Measurements from ENCODE around the gene FBXO48. TPM values are rescaled to one million over a fixed set of nuclear protein-coding genes. Genes with fewer than 3 reads are reported as not detected.

Gene FBXO48
- total RNA-seq = 1 to 10 TPM in 2 of 4 donors, under 1 TPM in 2; 0.63 to 1.8 (median 1.0) TPM

- Histone ChIP-seq H3K27ac (peak within 1 kb of the TSS; percentile 52 to 79 (median 71)), H3K36me3 (no peaks in the 10 kb centered on the region), H3K4me3 (replicated peaks in 1 of 3) (peak within 1 kb of the TSS; percentile 67 to 95 (median 81)), H3K27me3 (no peaks in the 10 kb centered on the region), H3K4me1 (peaks cover 5 to 9% of the 10 kb centered on the region in 2 donors), H3K9me3 (no peaks in the 10 kb centered on the region)
- DNase-seq = peak; percentile 98 to 99
- TF ChIP-seq POLR2A (IDR thresholded peaks at IDR 0.05) = peak in 1 of 2 donors; percentile 72
- no peak for TF ChIP-seq CTCF (IDR thresholded peaks at IDR 0.05)
- WGBS, 2 donors = 0 to 2% methylated on average over 36 to 58 of the region's 82 CpGs
- intact Hi-C loops (cut with DNase I) = loop anchor here (10.0 kb wide), 2 partner anchors 247 to 457 kb away; no protein-coding TSS in a partner anchor
Observed at GRCh38 chr2:68467077-68467960, at the start of gene FBXO48, which contains the start of gene APLF. Gene FBXO48, minus strand, starts transcription at chr2:68467294. Its CDS starts 2,149 bp downstream, at chr2:68465145. Gene APLF, plus strand, starts transcription at chr2:68467585. Its CDS starts 147 bp downstream, at chr2:68467732.

- H3K9me3 ChIP-seq = no peaks in the 10 kb centered on the region
- H3K27me3 ChIP-seq = no peaks in the 10 kb centered on the region
- no peaks in the 10 kb centered on the region for H3K36me3 ChIP-seq
- TF ChIP-seq POLR2A (IDR thresholded peaks at IDR 0.05) = no peak
- TF ChIP-seq CTCF (IDR thresholded peaks at IDR 0.05) = no peak
- 84 to 93% methylated on average over 5 of the region's 5 CpGs for WGBS, 2 donors
- intact Hi-C loops (cut with DNase I) = no loop called here
- no peaks in the 10 kb centered on the region for H3K4me1 ChIP-seq
- no peak for DNase-seq
- no peak overlapping the region for H3K4me3 ChIP-seq (replicated peaks in 1 of 3)
- no peak overlapping the region for H3K27ac ChIP-seq
Observed at GRCh38 chr2:68516051-68516955, 49.2 kb upstream of the FBXO48 start.

- WGBS, 2 donors = 63 to 76% methylated on average over 2 of the region's 2 CpGs
- no peak overlapping the region for H3K27ac ChIP-seq
- DNase-seq = no peak
- no peak overlapping the region for H3K4me3 ChIP-seq (replicated peaks in 1 of 3)
- TF ChIP-seq POLR2A (IDR thresholded peaks at IDR 0.05) (no peak), CTCF (IDR thresholded peaks at IDR 0.05) (no peak)
- H3K36me3 ChIP-seq = no peaks in the 10 kb centered on the region
- H3K4me1 ChIP-seq = no peaks in the 10 kb centered on the region
- intact Hi-C loops (cut with DNase I) = no loop called here
- no peaks in the 10 kb centered on the region for H3K9me3 ChIP-seq
- H3K27me3 ChIP-seq = no peaks in the 10 kb centered on the region
Observed at GRCh38 chr2:68514316-68514929, 47.3 kb upstream of the FBXO48 start.

- intact Hi-C loops (cut with DNase I) = no loop called here
- DNase-seq = no peak
Observed at GRCh38 chr2:68512966-68513365, 45.9 kb upstream of the FBXO48 start.

More at GRCh38 chr2:68512966-68513365, 45.9 kb upstream of the FBXO48 start:
- TF ChIP-seq CTCF (IDR thresholded peaks at IDR 0.05) (no peak), POLR2A (IDR thresholded peaks at IDR 0.05) (no peak)
- no peak overlapping the region for H3K4me3 ChIP-seq (replicated peaks in 1 of 3)
- no peaks in the 10 kb centered on the region for H3K9me3 ChIP-seq
- WGBS, 2 donors = 64 to 76% methylated on average over 1 of the region's 1 CpG
- H3K4me1 ChIP-seq = no peaks in the 10 kb centered on the region
- no peaks in the 10 kb centered on the region for H3K36me3 ChIP-seq
- H3K27ac ChIP-seq = no peak overlapping the region
- no peaks in the 10 kb centered on the region for H3K27me3 ChIP-seq
